Fibroblast of villous mesenchyme (primary cell): ENCODE measurements around the gene PROZ. TPM values are rescaled to one million over a fixed set of nuclear protein-coding genes. Genes with fewer than 3 reads are reported as not detected.
A peak's percentile ranks its signal among the peaks of the same experiment; 100 is the strongest.

Source experiments
- DNase-seq: peaks from one replicate; pipeline ENCODE4 v3.0.0-alpha.2; 2010; ENCODE audit warnings: low read depth
- H3K4me3 ChIP-seq: 2 replicates; pipeline ENCODE4 v1.5.1; 2011; ENCODE audit warnings: low read depth, mild to moderate bottlenecking, low read length
- total RNA-seq: library from RNA; depleted of rRNA; stranded (reverse); fragments of >200 nt; gene quantifications from 2 replicates; pipeline ENCODE4 v1.2.3, GENCODE V29; 2012
- TF ChIP-seq, protein P1 (sequence below): IDR thresholded peaks from 2 replicates; pipeline ENCODE4 v1.5.1; 2012; ENCODE audit warnings: low read depth, mild to moderate bottlenecking, low read length; ENCODE audit not compliant: insufficient read depth

Gene PROZ
- total RNA-seq, 1 donor, result under 0.01 TPM

DNA sequence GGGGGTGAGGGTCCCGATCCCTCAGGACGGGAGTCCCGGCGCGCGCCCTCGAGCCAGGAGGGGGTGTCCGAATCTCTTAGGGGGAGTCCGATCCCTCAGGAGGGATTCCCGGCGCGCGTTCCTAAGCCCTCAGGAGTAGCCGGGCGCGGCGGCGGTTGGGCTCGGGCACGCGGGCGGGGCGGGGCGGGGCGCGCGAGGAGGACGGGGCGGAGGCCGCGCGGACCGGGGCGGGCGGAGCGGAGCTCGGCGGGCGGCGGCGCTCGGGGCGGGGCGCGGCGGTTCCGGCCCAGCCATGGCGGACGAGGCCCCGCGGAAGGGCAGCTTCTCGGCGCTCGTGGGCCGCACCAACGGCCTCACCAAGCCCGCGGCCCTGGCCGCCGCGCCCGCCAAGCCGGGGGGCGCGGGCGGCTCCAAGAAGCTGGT lies 50.9 kb downstream of the PROZ start, which contains the start of gene CUL4A:
CUL4A (plus strand) TSS at position 278 of the 423 bp plus-strand sequence; CDS start at position 293, 15 bp downstream.
- peak; percentile 72 for DNase-seq
- TF ChIP-seq, protein P1, sequence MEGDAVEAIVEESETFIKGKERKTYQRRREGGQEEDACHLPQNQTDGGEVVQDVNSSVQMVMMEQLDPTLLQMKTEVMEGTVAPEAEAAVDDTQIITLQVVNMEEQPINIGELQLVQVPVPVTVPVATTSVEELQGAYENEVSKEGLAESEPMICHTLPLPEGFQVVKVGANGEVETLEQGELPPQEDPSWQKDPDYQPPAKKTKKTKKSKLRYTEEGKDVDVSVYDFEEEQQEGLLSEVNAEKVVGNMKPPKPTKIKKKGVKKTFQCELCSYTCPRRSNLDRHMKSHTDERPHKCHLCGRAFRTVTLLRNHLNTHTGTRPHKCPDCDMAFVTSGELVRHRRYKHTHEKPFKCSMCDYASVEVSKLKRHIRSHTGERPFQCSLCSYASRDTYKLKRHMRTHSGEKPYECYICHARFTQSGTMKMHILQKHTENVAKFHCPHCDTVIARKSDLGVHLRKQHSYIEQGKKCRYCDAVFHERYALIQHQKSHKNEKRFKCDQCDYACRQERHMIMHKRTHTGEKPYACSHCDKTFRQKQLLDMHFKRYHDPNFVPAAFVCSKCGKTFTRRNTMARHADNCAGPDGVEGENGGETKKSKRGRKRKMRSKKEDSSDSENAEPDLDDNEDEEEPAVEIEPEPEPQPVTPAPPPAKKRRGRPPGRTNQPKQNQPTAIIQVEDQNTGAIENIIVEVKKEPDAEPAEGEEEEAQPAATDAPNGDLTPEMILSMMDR, result no peak
- peak within 1 kb of the TSS; percentile 86 for H3K4me3 ChIP-seq

DNA sequence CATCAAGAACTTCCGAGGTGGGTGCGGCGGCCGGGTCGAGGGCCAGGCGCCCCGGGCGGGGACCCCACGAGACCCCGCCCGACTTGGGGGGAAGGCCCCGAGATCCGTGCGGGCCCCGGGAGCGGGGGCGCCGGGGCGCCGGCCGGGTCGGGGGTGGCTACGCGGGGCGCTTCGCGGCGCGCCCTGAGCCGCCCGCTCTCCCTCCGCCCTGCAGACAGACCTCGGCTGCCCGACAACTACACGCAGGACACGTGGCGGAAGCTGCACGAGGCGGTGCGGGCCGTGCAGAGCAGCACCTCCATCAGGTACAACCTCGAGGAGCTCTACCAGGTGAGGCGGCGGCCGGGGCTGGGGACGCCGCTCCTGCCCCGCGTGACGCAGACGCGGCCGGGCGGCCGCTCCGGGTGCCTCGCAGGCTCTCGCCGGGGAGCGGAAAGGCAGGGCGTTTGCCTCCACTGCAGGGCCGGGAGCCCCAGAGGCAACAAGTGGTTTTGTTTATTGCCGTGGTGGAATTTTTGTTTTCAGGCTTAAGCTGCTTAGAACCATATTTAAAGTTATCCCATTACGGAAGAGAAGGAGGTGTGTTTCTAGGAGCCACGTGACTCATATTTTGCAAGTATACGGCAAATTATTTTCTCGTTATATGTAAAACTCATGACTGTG lies 51.4 kb downstream of the PROZ start:
- H3K4me3 ChIP-seq, result peak overlapping the region; percentile 86
- TF ChIP-seq, protein P1, result no peak
- peak; percentile 70 for DNase-seq

DNA sequence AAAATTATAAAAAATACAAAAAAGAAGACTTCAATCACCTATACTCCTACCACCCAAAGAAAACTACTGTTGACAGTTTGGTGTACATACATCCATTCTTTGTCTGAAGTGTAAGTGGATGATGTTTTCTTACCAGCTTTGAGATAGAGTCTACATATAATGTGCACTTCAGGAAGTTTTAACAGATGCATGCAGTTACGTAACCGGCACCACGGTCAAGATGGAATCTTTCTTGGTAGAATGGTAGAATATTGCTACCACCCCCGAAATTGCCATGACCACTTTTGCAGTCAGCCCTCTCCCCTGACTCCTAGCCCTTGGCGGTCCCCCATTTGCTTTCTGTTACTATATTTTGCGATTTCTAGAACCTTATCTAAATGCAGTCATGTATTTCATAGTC lies 52.4 kb downstream of the PROZ start:
- no peak for DNase-seq
- TF ChIP-seq, protein P1, result no peak

DNA sequence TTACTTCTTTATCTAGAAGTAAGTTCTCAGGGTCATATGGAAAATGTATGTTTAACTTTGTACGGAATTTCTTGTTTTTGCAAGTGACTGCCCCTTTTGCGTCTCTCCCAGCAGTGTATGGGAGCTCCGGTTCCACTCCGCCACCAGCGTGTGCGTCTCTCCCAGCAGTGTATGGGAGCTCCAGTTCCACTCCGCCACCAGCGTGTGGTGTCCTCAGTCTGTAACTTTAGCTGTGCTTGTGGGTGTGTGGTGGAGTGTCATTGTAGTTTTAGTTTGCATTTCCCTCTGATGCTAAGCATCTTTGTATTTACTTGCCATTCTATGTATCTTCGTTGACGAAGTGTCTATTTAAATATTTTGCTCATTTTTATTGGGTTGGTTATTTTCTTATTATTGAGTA lies 53.3 kb downstream of the PROZ start:
- no peak for DNase-seq
- no peak overlapping the region for H3K4me3 ChIP-seq
- TF ChIP-seq, protein P1, result no peak

More for the DNA sequence above, 52.4 kb downstream of the PROZ start:
- peak overlapping the region; percentile 39 for H3K4me3 ChIP-seq

DNA sequence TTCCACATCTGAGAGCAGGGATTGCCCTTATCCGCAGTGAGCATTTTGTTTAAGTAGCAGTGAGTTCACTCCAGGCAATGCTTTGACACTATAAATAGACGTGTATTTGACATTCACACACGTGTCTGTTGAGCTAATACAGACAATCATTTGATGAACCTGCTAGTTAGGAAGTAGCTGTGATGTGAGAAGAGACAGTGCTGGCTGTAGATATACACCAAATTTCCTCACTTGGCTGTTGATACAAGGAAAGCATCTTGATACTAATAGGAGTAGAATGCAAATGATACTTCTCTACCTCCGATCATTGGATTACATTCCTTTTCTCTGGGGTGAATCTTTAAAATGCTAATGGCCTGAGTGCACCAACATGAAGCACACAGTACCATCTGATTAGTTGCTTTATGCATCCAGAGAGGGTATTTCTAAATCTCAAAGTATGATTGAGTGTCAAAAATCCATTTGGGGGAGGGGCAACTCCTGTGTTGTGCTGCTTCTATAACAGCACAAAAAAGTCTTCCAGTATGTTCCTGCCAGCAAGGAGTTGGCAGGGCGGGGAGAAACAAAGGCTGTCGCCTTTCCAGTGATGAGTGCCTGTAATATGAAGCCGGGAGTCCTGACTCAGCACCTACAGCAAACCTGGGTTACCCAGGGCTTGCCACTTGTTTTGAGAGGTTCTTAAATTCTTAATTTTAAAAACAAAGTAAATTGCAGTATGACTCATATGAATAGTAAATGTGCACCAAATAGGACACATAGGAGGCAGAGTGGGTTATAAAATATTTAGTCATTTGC lies 58.0 kb downstream of the PROZ start:
- TF ChIP-seq, protein P1, result no peak
- H3K4me3 ChIP-seq, result no peak overlapping the region
- DNase-seq, result peak; percentile 61

DNA sequence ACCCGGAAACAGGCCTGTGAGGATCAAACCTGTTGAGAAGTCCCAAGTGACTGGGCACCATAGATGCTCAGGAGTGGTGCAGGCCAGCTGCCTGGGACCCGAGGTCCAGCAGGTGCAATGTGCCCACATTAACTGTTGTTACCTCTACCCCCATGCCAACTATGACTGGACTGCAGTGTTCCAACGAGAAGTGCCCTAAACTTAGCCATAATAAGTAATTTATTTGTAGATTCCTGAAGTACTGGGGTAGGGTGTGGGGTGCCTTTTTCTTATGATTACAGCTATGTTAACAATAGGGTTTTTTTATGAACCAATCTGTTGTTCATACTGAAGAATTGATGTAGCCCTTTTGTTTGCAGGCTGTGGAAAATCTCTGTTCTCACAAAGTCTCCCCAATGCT lies 60.1 kb downstream of the PROZ start:
- no peak overlapping the region for H3K4me3 ChIP-seq
- TF ChIP-seq, protein P1, result no peak
- DNase-seq, result no peak
